PC-3 (cell line): ENCODE results near the gene ATG2A. TPM values are rescaled to one million over a fixed set of nuclear protein-coding genes. Genes with fewer than 3 reads are reported as not detected.

Source experiments
- ATAC-seq: fragments of 200-7000 bp; cut with Tn5 transposase; 2 replicates; pipeline ENCODE4 v1.9.1; 2020; ENCODE audit warnings: mild to moderate bottlenecking, moderate library complexity
- BruUV-seq: library from RNA; stranded (reverse); fragments of 400-500 nt; replicated peaks from 2 replicates; lab custom pipeline; 2021; lab: Mats Ljungman, UMichigan
- CTCF ChIA-PET: fragments of 300-600 bp; sonication (Branson Sonifier 250); formaldehyde crosslinking; loops from one replicate; lab custom pipeline; 2022; ENCODE audit warnings: antibody characterized with exemption; lab: Charles Lee
- POLR2A ChIA-PET: fragments of 300-600 bp; sonication (Branson Sonifier 250); formaldehyde crosslinking; loops from one replicate; lab custom pipeline; 2022; ENCODE audit warnings: antibody characterized with exemption; ENCODE audit not compliant: unreplicated experiment; lab: Charles Lee
- DNase-seq: peaks from one replicate; pipeline ENCODE4 v3.0.0-alpha.2; 2015
- H2AFZ ChIP-seq: fragments of 300-600 bp; sonication (generic); 2 replicates; pipeline ENCODE4 v1.6.0; 2016; ENCODE audit warnings: antibody characterized with exemption, low read length
- H3F3A ChIP-seq: fragments of 300-600 bp; sonication (generic); one replicate; pipeline ENCODE4 v1.6.0; 2017; ENCODE audit warnings: antibody characterized with exemption, low read length, control low read depth, mild to moderate bottlenecking; ENCODE audit not compliant: unreplicated experiment
- H3K27ac ChIP-seq: fragments of 300-600 bp; sonication (generic); 2 replicates; pipeline ENCODE4 v1.5.1; 2016; ENCODE audit warnings: mild to moderate bottlenecking, low read length
- H3K27me3 ChIP-seq: fragments of 300-600 bp; sonication (generic); 2 replicates; pipeline ENCODE4 v1.6.1; 2016; ENCODE audit warnings: low read length, mixed read lengths
- H3K36me3 ChIP-seq: fragments of 300-600 bp; sonication (generic); 2 replicates; pipeline ENCODE4 v1.6.1; 2016; ENCODE audit warnings: low read depth, mixed run types, low read length, mixed read lengths
- H3K4me1 ChIP-seq: fragments of 300-600 bp; sonication (generic); 2 replicates; pipeline ENCODE4 v1.5.1; 2016; ENCODE audit warnings: low read length; ENCODE audit not compliant: insufficient read depth
- H3K4me2 ChIP-seq: fragments of 300-600 bp; sonication (generic); 2 replicates; pipeline ENCODE4 v1.6.0; 2016; ENCODE audit warnings: low read length
- H3K4me3 ChIP-seq: fragments of 300-600 bp; sonication (generic); 2 replicates; pipeline ENCODE4 v1.5.1; 2016; ENCODE audit warnings: mild to moderate bottlenecking, low read length, mixed read lengths
- H3K79me2 ChIP-seq: fragments of 300-600 bp; sonication (generic); 2 replicates; pipeline ENCODE4 v1.6.1; 2017; ENCODE audit warnings: low read length, mixed read lengths
- H3K9ac ChIP-seq: fragments of 300-600 bp; sonication (generic); 2 replicates; pipeline ENCODE4 v1.6.0; 2016; ENCODE audit warnings: mild to moderate bottlenecking, low read length
- H3K9me2 ChIP-seq: fragments of 300-600 bp; sonication (generic); replicated peaks from 2 replicates; pipeline ENCODE4 v1.6.1; 2016; ENCODE audit warnings: mixed run types, low read length, mixed read lengths
- H3K9me3 ChIP-seq: fragments of 300-600 bp; sonication (generic); 2 replicates; pipeline ENCODE4 v1.6.1; 2016; ENCODE audit warnings: low read length, mixed read lengths
- H4K20me1 ChIP-seq: fragments of 300-600 bp; sonication (generic); 2 replicates; pipeline ENCODE4 v1.6.1; 2016; ENCODE audit warnings: low read length, mixed read lengths
- CTCF ChIP-seq: fragments of 300-600 bp; sonication (generic); conservative IDR thresholded peaks from 2 replicates; pipeline ENCODE4 v1.5.1; 2017; ENCODE audit warnings: antibody characterized with exemption, low read depth, mild to moderate bottlenecking, low read length
- EZH2 ChIP-seq: fragments of 300-600 bp; sonication (generic); IDR thresholded peaks from one replicate; pipeline ENCODE4 v1.6.1; 2017; ENCODE audit warnings: antibody characterized with exemption, mild to moderate bottlenecking, low read length; ENCODE audit not compliant: unreplicated experiment
- EZH2phosphoT487 ChIP-seq: fragments of 300-600 bp; sonication (generic); IDR thresholded peaks from 2 replicates; pipeline ENCODE4 v1.6.1; 2018; ENCODE audit warnings: mild to moderate bottlenecking, antibody characterized with exemption, low read length, borderline replicate concordance
- intact Hi-C: fragments of 100-400 bp; cut with micrococcal nuclease; formaldehyde crosslinking; loops from 2 replicates; pipeline ENCODE4 v1.9.0; 2023
- total RNA-seq: library from RNA; depleted of rRNA; stranded (reverse); fragments of >200 nt; gene quantifications from 2 replicates; pipeline ENCODE4 v1.2.3, GENCODE V29; 2014

The ATG2A gene
- total RNA-seq, 1 experiment from 2014 or later: 45.6 TPM

- Histone ChIP-seq H3K9me3 (no peaks in the 10 kb centered on the region), H3K4me2 (no peak overlapping the region), H3F3A (no peaks in the 10 kb centered on the region), H3K36me3 (peaks cover 17% of the 10 kb centered on the region), H3K4me1 (peaks cover 30% of the 10 kb centered on the region), H3K27ac (0 out of 2 replicates have a peak overlapping the region, but pooled peaks have one; percentile 1), H3K9me2 (no peaks in the 10 kb centered on the region), H3K27me3 (no peaks in the 10 kb centered on the region), H2AFZ (no peak overlapping the region), H3K9ac (no peak overlapping the region), H3K4me3 (no peak overlapping the region), H4K20me1 (no peaks in the 10 kb centered on the region), H3K79me2 (peaks cover 16% of the 10 kb centered on the region)
- peak; percentile 5 for ATAC-seq
- intact Hi-C loops: loop anchor here (5.0 kb wide), 1 partner anchor 158 kb away; no protein-coding TSS in a partner anchor
- TF ChIP-seq EZH2 (no peak), CTCF (peak; percentile 57)
- peak; percentile 66 for DNase-seq
- no TSS peak for BruUV-seq
- ChIA-PET CTCF (interaction anchor here (0.6 to 3.6 kb wide), 12 partner anchors 9 to 173 kb away, joined by 3 to 20 read pairs (median 4); partner anchors contain the start of genes ARL2, BATF2 and EHD1), POLR2A (interaction anchor here (0.5 kb wide), 1 partner anchor 18 kb away, joined by 7 read pairs; no protein-coding TSS in a partner anchor)
These were observed 68.0 kb downstream of the ATG2A start for GRCh38 chr11:64848826-64849597.

- no peak for TF ChIP-seq CTCF
- TF ChIP-seq EZH2: no peak
- TF ChIP-seq EZH2phosphoT487: no peak
- Histone ChIP-seq H3K36me3 (peaks cover 10% of the 10 kb centered on the region), H3F3A (no peaks in the 10 kb centered on the region), H3K4me3 (no peak overlapping the region), H3K9me3 (no peaks in the 10 kb centered on the region), H3K4me2 (no peak overlapping the region), H3K79me2 (peaks cover 16% of the 10 kb centered on the region), H3K9me2 (no peaks in the 10 kb centered on the region), H3K27ac (0 out of 2 replicates have a peak overlapping the region, but pooled peaks have one; percentile 1), H4K20me1 (no peaks in the 10 kb centered on the region), H3K4me1 (peaks cover 29% of the 10 kb centered on the region), H2AFZ (no peak overlapping the region), H3K9ac (no peak overlapping the region), H3K27me3 (no peaks in the 10 kb centered on the region)
- BruUV-seq: no TSS peak
- ChIA-PET CTCF (interaction anchor here (0.6 to 3.6 kb wide), 11 partner anchors 10 to 174 kb away, joined by 3 to 20 read pairs (median 4); partner anchors contain the start of genes ARL2, BATF2 and EHD1), POLR2A (interaction anchor here (0.5 kb wide), 1 partner anchor 19 kb away, joined by 7 read pairs; no protein-coding TSS in a partner anchor)
- no peak for ATAC-seq
- intact Hi-C loops: loop anchor here (5.0 kb wide), 1 partner anchor 159 kb away; no protein-coding TSS in a partner anchor
- DNase-seq: no peak
These were observed 68.7 kb downstream of the ATG2A start for GRCh38 chr11:64848214-64848825.
